Naive B cell (primary cell): ENCODE data around the gene KDM2A. TPM values are rescaled to one million over a fixed set of nuclear protein-coding genes. Genes with fewer than 3 reads are reported as not detected.

ENCODE experiments used
- ATAC-seq, 2 donors: fragments of 150-1000 bp; cut with Tn5 transposase; 2 replicates each; pipeline ENCODE4 v1.10.0; 2021; ENCODE audit warnings: low read depth in 2 of 2, mild to moderate bottlenecking in 2 of 2, moderate library complexity in 2 of 2
- DNase-seq: peaks from one replicate; pipeline ENCODE4 v3.0.0; 2022
- H3K27ac Mint-ChIP-seq, 6 donors: one replicate each; pipeline ENCODE4 v1.8.0; 2020 to 2022; ENCODE audit warnings: mild to moderate bottlenecking in 6 of 6, mixed read lengths in 6 of 6, moderate library complexity in 5 of 6, inconsistent platforms in 2 of 6
- H3K27me3 Mint-ChIP-seq, 3 donors: one replicate each; pipeline ENCODE4 v1.8.0; 2021 to 2022; ENCODE audit warnings: mixed read lengths in 3 of 3, mild to moderate bottlenecking in 1 of 3
- H3K36me3 Mint-ChIP-seq, 2 donors: one replicate each; pipeline ENCODE4 v1.8.0; 2020 to 2022; ENCODE audit warnings: mixed read lengths in 2 of 2, inconsistent platforms in 1 of 2, mild to moderate bottlenecking in 1 of 2
- H3K4me1 Mint-ChIP-seq, 3 donors: one replicate each; pipeline ENCODE4 v1.8.0; 2020 to 2022; ENCODE audit warnings: mixed read lengths in 3 of 3, inconsistent platforms in 1 of 3, mild to moderate bottlenecking in 1 of 3, moderate library complexity in 1 of 3
- H3K4me3 Mint-ChIP-seq, 8 donors: one replicate each; pipeline ENCODE4 v1.8.0; 2020 to 2022; ENCODE audit warnings: mild to moderate bottlenecking in 8 of 8, mixed read lengths in 8 of 8, moderate library complexity in 8 of 8, inconsistent platforms in 2 of 8
- H3K9me3 Mint-ChIP-seq, 7 donors: one replicate each; pipeline ENCODE4 v1.8.0; 2020 to 2022; ENCODE audit warnings: mixed read lengths in 7 of 7, mild to moderate bottlenecking in 5 of 7, inconsistent platforms in 2 of 7, moderate library complexity in 1 of 7
- polyA plus RNA-seq, 6 donors: library from polyadenylated mRNA; unstranded; fragments of 300-500 nt; fragmentation: Illumina TruSeq; gene quantifications; one replicate each; pipeline ENCODE4 v1.2.3, GENCODE V29; 2021; ENCODE audit warnings: low read depth in 6 of 6

Gene KDM2A
- polyA plus RNA-seq, 6 donors from 2014 or later, result 3.6 to 26.3 (median 14.9) TPM

GRCh38 chr11:67299471-67300191, 180.6 kb downstream of the KDM2A start:
- Mint-ChIP-seq H3K36me3 (peaks cover 21 to 23% of the 10 kb centered on the region in 2 donors), H3K9me3 (peaks cover 4 to 19% (median 13%) of the 10 kb centered on the region in 7 donors), H3K27me3 (no peaks in the 10 kb centered on the region), H3K4me3 (peak overlapping the region in 1 of 8 donors; percentile 16), H3K27ac (no peak overlapping the region), H3K4me1 (peaks cover 5 to 16% (median 9%) of the 10 kb centered on the region in 3 donors)
- ATAC-seq (no peak), DNase-seq (no peak)

DNA sequence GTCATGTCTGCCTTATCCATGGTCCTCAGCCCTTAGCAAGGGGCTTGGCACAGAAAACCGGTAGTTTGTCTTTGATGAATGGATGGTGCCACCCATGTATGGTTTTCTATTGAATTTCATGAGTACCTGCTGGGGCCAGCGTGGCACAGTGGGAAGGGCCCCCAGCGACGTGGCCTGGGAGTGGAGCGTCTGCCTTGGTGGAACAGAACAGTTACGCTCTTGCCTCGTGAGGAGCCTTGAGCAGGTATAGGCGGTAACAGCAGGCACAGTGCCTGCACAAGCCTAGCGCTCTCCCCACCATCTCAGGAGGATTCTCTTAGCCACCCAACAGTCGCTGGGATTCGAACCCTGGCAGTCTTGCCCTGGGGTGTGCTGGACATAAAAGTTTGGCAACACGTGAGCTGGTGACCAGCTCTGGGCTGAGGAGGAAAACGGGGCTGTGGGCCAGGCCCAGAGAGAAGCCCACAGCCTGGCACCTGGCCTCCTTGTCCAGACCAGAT, 181.2 kb downstream of the KDM2A start:
- H3K27me3 Mint-ChIP-seq, result no peaks in the 10 kb centered on the region
- DNase-seq (no peak), ATAC-seq (no peak)
- H3K36me3 Mint-ChIP-seq, result peaks cover 21 to 23% of the 10 kb centered on the region in 2 donors
- no peak overlapping the region for H3K4me3 Mint-ChIP-seq
- H3K4me1 Mint-ChIP-seq, result peaks cover 5 to 17% (median 9%) of the 10 kb centered on the region in 3 donors
- peaks cover 4 to 15% (median 10%) of the 10 kb centered on the region in 7 donors for H3K9me3 Mint-ChIP-seq
- no peak overlapping the region for H3K27ac Mint-ChIP-seq

DNA sequence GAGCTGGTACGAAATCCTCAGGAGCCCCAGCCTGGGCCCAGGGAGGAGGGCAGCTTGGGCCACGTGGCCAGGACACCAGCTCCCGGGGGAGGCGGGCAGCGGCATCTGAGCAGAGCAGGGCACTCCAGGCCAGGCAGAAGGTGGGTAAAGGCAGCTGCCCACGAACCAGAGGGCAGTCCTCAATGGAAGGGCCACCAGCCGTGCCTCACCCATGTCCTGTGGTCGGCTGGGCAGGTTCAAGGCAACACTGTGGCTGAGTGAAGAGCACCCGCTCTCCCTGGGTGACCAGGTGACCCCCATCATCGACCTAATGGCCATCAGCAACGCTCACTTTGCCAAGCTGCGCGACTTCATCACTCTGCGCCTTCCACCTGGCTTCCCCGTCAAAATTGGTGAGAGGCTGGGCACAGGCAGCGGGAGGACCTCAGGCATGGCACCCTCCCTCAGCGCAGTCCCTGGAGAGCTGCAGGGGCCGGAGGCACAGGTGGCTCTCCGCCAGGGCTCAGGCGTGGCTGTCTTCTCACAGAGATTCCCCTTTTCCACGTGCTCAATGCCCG, 181.8 kb downstream of the KDM2A start:
- H3K9me3 Mint-ChIP-seq, result peaks cover 4 to 13% (median 9%) of the 10 kb centered on the region in 7 donors
- no peak overlapping the region for H3K27ac Mint-ChIP-seq
- peaks cover 21 to 22% of the 10 kb centered on the region in 2 donors for H3K36me3 Mint-ChIP-seq
- H3K27me3 Mint-ChIP-seq, result no peaks in the 10 kb centered on the region
- no peak overlapping the region for H3K4me3 Mint-ChIP-seq
- peaks cover 5 to 17% (median 9%) of the 10 kb centered on the region in 3 donors for H3K4me1 Mint-ChIP-seq
- ATAC-seq, result no peak
- no peak for DNase-seq

DNA sequence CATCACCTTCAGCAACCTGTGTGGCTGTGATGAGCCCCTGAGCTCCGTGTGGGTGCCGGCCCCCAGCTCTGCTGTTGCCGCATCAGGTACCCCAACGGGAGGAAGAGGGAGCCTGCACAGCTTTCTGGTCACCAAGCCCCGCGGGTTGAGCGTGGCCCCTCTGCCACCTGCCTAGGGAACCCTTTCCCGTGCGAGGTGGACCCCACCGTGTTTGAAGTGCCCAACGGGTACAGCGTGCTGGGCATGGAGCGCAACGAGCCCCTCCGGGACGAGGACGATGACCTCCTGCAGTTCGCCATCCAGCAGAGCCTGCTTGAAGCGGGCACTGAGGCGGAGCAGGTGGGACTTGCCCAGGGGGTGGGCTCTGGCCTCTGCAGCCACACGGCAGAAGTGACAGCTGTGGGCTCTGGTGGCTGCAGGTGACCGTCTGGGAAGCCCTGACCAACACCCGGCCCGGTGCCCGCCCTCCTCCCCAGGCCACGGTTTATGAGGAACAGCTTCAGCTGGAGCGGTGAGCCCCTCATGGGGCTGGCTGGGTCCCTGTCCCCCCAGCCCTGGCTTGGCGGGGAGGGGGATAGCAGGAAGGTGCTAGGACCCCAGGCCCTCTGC, 182.4 kb downstream of the KDM2A start:
- ATAC-seq (no peak), DNase-seq (no peak)
- H3K4me3 Mint-ChIP-seq, result no peak overlapping the region
- no peaks in the 10 kb centered on the region for H3K27me3 Mint-ChIP-seq
- H3K27ac Mint-ChIP-seq, result no peak overlapping the region
- H3K9me3 Mint-ChIP-seq, result peaks cover 0 to 7% (median 4%) of the 10 kb centered on the region in 7 donors
- H3K4me1 Mint-ChIP-seq, result peaks cover 5 to 13% (median 9%) of the 10 kb centered on the region in 3 donors
- H3K36me3 Mint-ChIP-seq, result peaks cover 15 to 16% of the 10 kb centered on the region in 2 donors

DNA sequence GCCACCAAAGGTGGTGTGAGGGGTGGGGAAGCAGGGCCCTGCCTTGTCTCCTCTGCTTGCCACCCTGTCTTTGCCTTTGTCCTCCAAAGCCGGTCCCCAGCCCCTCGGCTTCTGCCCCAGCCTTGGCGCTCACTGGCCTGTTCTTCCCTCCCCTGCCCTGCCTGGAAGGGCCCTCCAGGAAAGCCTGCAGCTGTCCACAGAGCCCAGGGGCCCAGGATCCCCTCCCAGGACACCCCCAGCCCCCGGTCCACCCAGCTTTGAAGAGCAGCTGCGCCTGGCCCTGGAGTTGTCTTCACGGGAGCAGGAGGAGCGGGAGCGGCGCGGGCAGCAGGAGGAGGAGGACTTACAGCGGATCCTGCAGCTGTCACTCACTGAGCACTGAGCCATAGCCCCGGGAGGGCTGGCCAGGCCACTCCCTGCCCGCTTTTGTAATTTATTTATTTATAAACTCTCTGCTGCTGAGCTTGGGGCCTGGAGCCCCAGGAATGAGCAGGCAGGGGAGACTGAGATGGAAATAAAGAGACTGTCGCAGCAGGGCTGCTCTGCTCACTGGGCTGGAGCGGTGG, 183.0 kb downstream of the KDM2A start:
- ATAC-seq (no peak), DNase-seq (no peak)
- Mint-ChIP-seq H3K9me3 (peaks cover 0 to 1% (median 0%) of the 10 kb centered on the region in 7 donors), H3K4me3 (no peak overlapping the region), H3K27me3 (no peaks in the 10 kb centered on the region), H3K4me1 (peaks cover 5 to 10% (median 6%) of the 10 kb centered on the region in 3 donors), H3K27ac (no peak overlapping the region), H3K36me3 (peaks cover 9 to 10% of the 10 kb centered on the region in 2 donors)

DNA sequence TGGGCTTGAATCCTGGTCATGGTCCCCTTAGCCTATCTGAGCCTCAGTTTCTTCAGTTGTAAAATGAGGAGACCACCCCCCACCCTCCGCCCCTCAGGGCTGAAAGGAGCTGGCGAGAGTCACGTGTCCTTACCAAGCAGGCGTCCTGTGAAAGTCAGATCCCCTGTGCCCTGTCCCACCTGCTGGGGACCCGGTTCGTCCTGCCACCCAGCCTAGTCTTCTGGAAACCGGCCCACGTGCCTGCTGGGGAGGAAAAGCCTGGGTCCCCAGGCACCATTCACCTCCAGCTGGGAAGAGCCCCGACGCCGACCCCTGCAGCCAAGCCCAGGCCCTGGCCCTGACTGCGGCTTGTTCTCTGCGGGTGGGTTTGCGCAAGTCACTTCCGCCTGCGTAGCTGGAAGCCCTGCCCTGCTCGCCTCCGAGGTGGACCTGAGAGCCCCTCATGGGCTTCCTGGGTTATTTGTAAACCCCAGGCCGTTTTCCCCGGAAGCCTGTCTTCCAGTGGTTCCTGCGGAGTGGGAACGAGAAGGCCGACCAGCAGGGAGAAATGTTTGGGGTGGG, 183.6 kb downstream of the KDM2A start:
- peaks cover 5 to 10% (median 5%) of the 10 kb centered on the region in 3 donors for H3K4me1 Mint-ChIP-seq
- ATAC-seq, result no peak
- no peaks in the 10 kb centered on the region for H3K9me3 Mint-ChIP-seq
- H3K27ac Mint-ChIP-seq, result no peak overlapping the region
- H3K27me3 Mint-ChIP-seq, result no peaks in the 10 kb centered on the region
- peaks cover 7% of the 10 kb centered on the region in 2 donors for H3K36me3 Mint-ChIP-seq
- DNase-seq, result no peak
- H3K4me3 Mint-ChIP-seq, result no peak overlapping the region

- Mint-ChIP-seq H3K27ac (no peak within 1 kb of the TSS), H3K27me3 (no peaks in the 10 kb centered on the region), H3K36me3 (peaks cover 5 to 6% of the 10 kb centered on the region in 2 donors), H3K4me3 (no peak within 1 kb of the TSS), H3K9me3 (no peaks in the 10 kb centered on the region), H3K4me1 (peaks cover 5 to 6% (median 5%) of the 10 kb centered on the region in 3 donors)
- ATAC-seq (peak in 1 of 2 donors; percentile 40), DNase-seq (no peak)
Observed at GRCh38 chr11:67303132-67303834, 184.2 kb downstream of the KDM2A start, which contains the start of gene SSH3. Gene SSH3, plus strand, starts transcription at chr11:67303530. Its CDS starts 96 bp downstream, at chr11:67303626.

DNA sequence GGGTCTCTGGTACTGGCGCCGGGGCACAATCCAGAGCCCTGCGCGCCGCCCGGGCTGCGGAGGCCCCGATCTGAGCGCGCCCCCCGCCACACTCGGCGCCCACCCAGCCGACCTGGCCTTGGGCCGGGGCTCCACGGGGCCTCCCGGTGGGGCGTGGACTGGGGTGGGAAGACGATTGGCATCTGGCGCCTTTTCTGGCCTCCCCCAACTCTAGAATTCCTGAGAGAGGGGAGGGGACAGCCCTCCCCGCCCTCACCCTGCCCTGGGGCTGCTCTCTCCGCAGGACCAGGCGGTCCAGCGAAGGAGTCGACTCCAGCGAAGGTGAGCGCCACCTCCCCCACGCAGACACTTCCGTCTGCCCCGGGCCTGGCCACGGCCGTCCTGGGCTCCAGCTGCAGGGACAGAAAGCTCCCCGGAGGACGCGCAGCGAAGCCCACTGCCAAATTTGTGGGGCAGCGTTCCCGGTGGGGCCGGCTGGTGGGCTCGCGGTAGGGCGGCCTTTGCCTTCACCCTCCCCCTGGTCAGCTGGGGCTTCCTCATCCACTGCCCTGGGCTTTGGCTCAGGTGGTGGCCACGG, 184.9 kb downstream of the KDM2A start:
- DNase-seq (no peak), ATAC-seq (no peak)
- no peaks in the 10 kb centered on the region for H3K9me3 Mint-ChIP-seq
- H3K27ac Mint-ChIP-seq, result no peak overlapping the region
- H3K4me1 Mint-ChIP-seq, result peaks cover 0 to 5% (median 2%) of the 10 kb centered on the region in 3 donors
- no peaks in the 10 kb centered on the region for H3K27me3 Mint-ChIP-seq
- H3K4me3 Mint-ChIP-seq, result no peak overlapping the region
- H3K36me3 Mint-ChIP-seq, result no peaks in the 10 kb centered on the region

DNA sequence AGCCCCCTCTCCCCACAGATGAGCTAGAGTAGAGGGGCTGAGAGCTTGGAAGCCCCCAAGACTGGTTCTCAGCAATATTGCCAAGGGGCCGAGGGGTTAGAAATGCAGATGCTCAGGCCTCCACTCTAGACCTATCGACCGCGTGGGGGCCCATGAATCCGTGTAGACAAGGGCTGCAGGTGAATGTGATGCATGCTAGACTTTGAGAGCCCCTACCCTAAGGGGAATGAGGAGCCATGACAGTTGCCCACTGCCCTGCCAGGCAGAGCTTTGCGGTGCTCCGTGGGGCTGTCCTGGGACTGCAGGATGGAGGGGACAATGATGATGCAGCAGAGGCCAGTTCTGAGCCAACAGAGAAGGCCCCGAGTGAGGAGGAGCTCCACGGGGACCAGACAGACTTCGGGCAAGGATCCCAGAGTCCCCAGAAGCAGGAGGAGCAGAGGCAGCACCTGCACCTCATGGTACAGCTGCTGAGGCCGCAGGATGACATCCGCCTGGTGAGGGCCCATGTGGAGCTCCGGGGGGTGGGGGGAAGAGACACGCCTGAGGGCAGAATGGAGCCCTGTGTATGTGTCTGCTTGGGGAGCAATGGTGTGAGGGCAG, 185.5 kb downstream of the KDM2A start:
- Mint-ChIP-seq H3K9me3 (no peaks in the 10 kb centered on the region), H3K27ac (no peak overlapping the region), H3K4me1 (peaks cover 0 to 5% (median 2%) of the 10 kb centered on the region in 3 donors), H3K4me3 (peak overlapping the region in 2 of 8 donors; percentile 18 to 65), H3K36me3 (no peaks in the 10 kb centered on the region), H3K27me3 (no peaks in the 10 kb centered on the region)
- no peak for DNase-seq
- no peak for ATAC-seq

DNA sequence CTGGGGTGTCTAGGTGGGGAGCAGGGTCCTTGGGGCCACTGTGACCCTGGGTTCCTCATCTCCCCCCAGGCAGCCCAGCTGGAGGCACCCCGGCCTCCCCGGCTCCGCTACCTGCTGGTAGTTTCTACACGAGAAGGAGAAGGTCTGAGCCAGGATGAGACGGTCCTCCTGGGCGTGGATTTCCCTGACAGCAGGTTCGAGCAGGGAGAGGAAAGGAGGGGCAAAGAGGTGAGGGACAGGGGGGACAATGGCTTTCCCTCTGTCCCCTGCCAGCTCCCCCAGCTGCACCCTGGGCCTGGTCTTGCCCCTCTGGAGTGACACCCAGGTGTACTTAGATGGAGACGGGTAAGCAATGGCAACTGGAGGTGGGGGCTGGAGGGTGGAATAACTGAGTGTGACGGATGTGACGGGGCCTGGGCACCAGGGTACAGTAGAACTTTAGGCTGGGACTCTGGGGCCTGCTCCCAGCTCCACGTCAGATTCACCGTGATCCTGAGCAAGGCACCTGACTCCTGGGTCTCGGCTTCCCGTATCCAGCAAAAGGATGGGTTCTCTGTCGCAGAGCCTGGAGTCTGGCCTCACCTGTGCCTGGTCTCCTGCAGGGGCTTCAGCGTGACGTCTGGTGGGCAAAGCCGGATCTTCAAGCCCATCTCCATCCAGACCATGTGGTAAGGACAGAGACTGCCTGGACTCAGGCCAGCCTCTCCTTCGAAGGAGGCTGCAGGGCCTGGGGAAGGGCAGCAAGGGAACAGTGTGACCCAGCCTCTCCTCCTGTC, 187.9 kb downstream of the KDM2A start:
- no peak for ATAC-seq
- no peak overlapping the region for H3K4me3 Mint-ChIP-seq
- DNase-seq, result no peak
- H3K4me1 Mint-ChIP-seq, result peaks cover 0 to 5% (median 2%) of the 10 kb centered on the region in 3 donors
- no peaks in the 10 kb centered on the region for H3K9me3 Mint-ChIP-seq
- H3K27ac Mint-ChIP-seq, result no peak overlapping the region
- no peaks in the 10 kb centered on the region for H3K27me3 Mint-ChIP-seq
- no peaks in the 10 kb centered on the region for H3K36me3 Mint-ChIP-seq

GRCh38 chr11:67307545-67308001, 188.5 kb downstream of the KDM2A start:
- Mint-ChIP-seq H3K36me3 (no peaks in the 10 kb centered on the region), H3K27me3 (no peaks in the 10 kb centered on the region), H3K4me1 (peaks cover 3 to 7% (median 6%) of the 10 kb centered on the region in 3 donors), H3K9me3 (no peaks in the 10 kb centered on the region), H3K27ac (no peak overlapping the region), H3K4me3 (no peak overlapping the region)
- DNase-seq, result no peak
- ATAC-seq, result no peak
